Esophagus squamous epithelium (tissue), 5 donors: Measurements from ENCODE around the gene FAM227B. TPM values are rescaled to one million over a fixed set of nuclear protein-coding genes. Genes with fewer than 3 reads are reported as not detected.
"Not testable (repeated sequence)": the region's sequence is repeated elsewhere in the genome, so short reads cannot be mapped to it uniquely, and the experiment has no call there.

Source experiments
- DNase-seq: peaks from one replicate; lab custom pipeline; 2025; lab: John Stamatoyannopoulos, UW
- H3K27ac ChIP-seq, 4 donors: fragments of 200-600 bp; sonication (generic); one replicate each; pipeline ENCODE4 v1.5.1; 2016 to 2019; ENCODE audit warnings: mild to moderate bottlenecking in 1 of 4
- H3K27me3 ChIP-seq, 4 donors: fragments of 200-600 bp; sonication (generic); 1 replicate in 3 of 4; 2 replicates in 1 of 4; pipeline versions ENCODE4 v1.5.1 to v1.6.0; 2017 to 2021; ENCODE audit warnings: antibody characterized with exemption in 1 of 4
- H3K36me3 ChIP-seq, 3 donors: fragments of 200-600 bp; sonication (generic); one replicate each; pipeline ENCODE4 v1.5.1; 2016 to 2019
- H3K4me1 ChIP-seq, 3 donors: fragments of 200-600 bp; sonication (generic); one replicate each; pipeline ENCODE4 v1.5.1; 2017 to 2019
- H3K4me3 ChIP-seq, 4 donors: fragments of 200-600 bp; sonication (generic); 1 replicate in 3 of 4; 2 replicates in 1 of 4; pipeline ENCODE4 v1.5.1; 2016 to 2019; ENCODE audit warnings: mild to moderate bottlenecking in 2 of 4, moderate library complexity in 1 of 4
- H3K9me3 ChIP-seq, 3 donors: fragments of 200-600 bp; sonication (generic); one replicate each; pipeline ENCODE4 v1.5.1; 2016 to 2019
- POLR2A ChIP-seq, 4 donors: fragments of 450-650 bp; IDR thresholded peaks; one replicate each; pipeline ENCODE4 v1.6.1; 2017; ENCODE audit warnings: antibody characterized with exemption in 4 of 4, mild to moderate bottlenecking in 4 of 4, moderate library complexity in 3 of 4
- WGBS, 2 donors: methylation state at CpG; one replicate each; pipeline ENCODE4 v1.1.5; 2018; 5-methylcytosine and 5-hydroxymethylcytosine counted together
- intact Hi-C: fragments of 100-400 bp; cut with DNase I; formaldehyde crosslinking; loops from one replicate; pipeline ENCODE4 v1.15.0; 2022
- total RNA-seq, 4 donors: library from RNA; depleted of rRNA; stranded (reverse); fragments of >200 nt; gene quantifications; one replicate each; pipeline ENCODE4 v1.1.0, GENCODE V29; 2016
- TF ChIP-seq, protein P1 (sequence below), 6 experiments: fragments of 450-650 bp in 4 of 6; fragments of 200-600 bp in 2 of 6; sonication (generic) in 2 of 6; IDR thresholded peaks; one replicate each; pipeline ENCODE4 v1.5.1; 2016 to 2019; ENCODE audit warnings: antibody characterized with exemption in 6 of 6, mild to moderate bottlenecking in 4 of 6, moderate library complexity in 4 of 6
- donor health status: DM: yes; HTN: yes; CAD: no.

The FAM227B gene
- total RNA-seq, 4 donors from 2014 or later, result 0.80 to 4.4 (median 1.6) TPM

- 39 to 46% methylated on average over 1 of the region's 1 CpG for WGBS, 2 donors
- intact Hi-C loops, result no loop called here
- TF ChIP-seq, protein P1, sequence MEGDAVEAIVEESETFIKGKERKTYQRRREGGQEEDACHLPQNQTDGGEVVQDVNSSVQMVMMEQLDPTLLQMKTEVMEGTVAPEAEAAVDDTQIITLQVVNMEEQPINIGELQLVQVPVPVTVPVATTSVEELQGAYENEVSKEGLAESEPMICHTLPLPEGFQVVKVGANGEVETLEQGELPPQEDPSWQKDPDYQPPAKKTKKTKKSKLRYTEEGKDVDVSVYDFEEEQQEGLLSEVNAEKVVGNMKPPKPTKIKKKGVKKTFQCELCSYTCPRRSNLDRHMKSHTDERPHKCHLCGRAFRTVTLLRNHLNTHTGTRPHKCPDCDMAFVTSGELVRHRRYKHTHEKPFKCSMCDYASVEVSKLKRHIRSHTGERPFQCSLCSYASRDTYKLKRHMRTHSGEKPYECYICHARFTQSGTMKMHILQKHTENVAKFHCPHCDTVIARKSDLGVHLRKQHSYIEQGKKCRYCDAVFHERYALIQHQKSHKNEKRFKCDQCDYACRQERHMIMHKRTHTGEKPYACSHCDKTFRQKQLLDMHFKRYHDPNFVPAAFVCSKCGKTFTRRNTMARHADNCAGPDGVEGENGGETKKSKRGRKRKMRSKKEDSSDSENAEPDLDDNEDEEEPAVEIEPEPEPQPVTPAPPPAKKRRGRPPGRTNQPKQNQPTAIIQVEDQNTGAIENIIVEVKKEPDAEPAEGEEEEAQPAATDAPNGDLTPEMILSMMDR (IDR thresholded peaks at IDR 0.05), result no peak
- no peak for TF ChIP-seq POLR2A (IDR thresholded peaks at IDR 0.05)
- Histone ChIP-seq H3K4me1 (no peaks in the 10 kb centered on the region), H3K36me3 (no peaks in the 10 kb centered on the region), H3K27ac (no peak overlapping the region), H3K9me3 (no peaks in the 10 kb centered on the region), H3K4me3 (no peak overlapping the region), H3K27me3 (no peaks in the 10 kb centered on the region)
- no peak for DNase-seq
These were observed 205.0 kb downstream of the FAM227B start for GRCh38 chr15:49415638-49416037.

GRCh38 chr15:49415149-49415548 is 205.5 kb downstream of the FAM227B start:
- Histone ChIP-seq H3K27ac (no peak overlapping the region), H3K4me1 (no peaks in the 10 kb centered on the region), H3K4me3 (no peak overlapping the region), H3K27me3 (no peaks in the 10 kb centered on the region), H3K36me3 (no peaks in the 10 kb centered on the region), H3K9me3 (no peaks in the 10 kb centered on the region)
- DNase-seq, result no peak
- intact Hi-C loops, result no loop called here
- TF ChIP-seq, protein P1 (IDR thresholded peaks at IDR 0.05), result no peak
- TF ChIP-seq POLR2A (IDR thresholded peaks at IDR 0.05), result no peak

DNA sequence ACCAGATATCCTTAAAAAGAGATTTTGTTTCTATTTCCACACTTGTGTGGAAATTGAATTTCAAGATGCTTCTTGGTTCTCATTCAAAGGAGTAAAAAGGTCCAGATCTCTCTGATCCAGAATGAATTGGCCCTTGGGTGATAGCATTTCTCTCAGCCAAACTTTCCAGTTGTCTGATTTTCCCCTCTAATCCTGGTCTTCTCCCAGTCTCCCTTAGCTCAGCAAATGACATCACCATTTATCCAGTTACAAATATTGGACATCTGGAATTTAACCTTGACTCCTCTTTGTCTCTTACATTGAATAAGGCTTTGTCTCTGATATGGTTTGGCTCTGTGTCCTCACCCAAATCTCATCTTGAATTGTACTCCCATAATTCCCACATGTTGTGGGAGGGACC is 207.8 kb downstream of the FAM227B start:
- no peak for TF ChIP-seq POLR2A (IDR thresholded peaks at IDR 0.05)
- TF ChIP-seq, protein P1 (IDR thresholded peaks at IDR 0.05), result no peak
- Histone ChIP-seq H3K36me3 (no peaks in the 10 kb centered on the region), H3K4me3 (no peak overlapping the region), H3K4me1 (no peaks in the 10 kb centered on the region), H3K27me3 (no peaks in the 10 kb centered on the region), H3K9me3 (no peaks in the 10 kb centered on the region), H3K27ac (no peak overlapping the region)
- no peak for DNase-seq
- intact Hi-C loops, result no loop called here

DNA sequence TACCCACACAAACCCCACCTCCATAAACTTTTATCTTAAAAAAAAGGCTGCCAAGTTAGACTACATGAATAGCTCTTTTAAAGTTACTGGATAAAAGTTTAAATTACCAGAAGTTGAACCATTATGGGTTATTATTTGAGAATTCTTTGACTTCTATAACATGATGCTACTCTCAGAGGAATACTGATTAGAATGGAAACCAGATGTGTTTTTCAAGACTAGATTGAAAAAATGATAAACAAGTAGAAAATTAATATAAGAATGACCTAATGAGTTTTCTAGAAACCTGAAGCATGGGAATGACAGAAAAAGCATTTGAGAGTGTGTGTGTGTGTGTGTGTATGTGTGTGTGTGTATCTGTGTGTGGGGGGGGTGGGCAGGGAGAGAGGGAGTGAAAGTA is 210.0 kb downstream of the FAM227B start:
- Histone ChIP-seq H3K36me3 (no peaks in the 10 kb centered on the region), H3K9me3 (no peaks in the 10 kb centered on the region), H3K27ac (no peak overlapping the region), H3K4me3 (no peak overlapping the region), H3K27me3 (no peaks in the 10 kb centered on the region), H3K4me1 (no peaks in the 10 kb centered on the region)
- no peak for DNase-seq
- TF ChIP-seq, protein P1 (IDR thresholded peaks at IDR 0.05), result no peak
- TF ChIP-seq POLR2A (IDR thresholded peaks at IDR 0.05), result no peak
- intact Hi-C loops, result no loop called here

- no peaks in the 10 kb centered on the region for H3K36me3 ChIP-seq
- no peaks in the 10 kb centered on the region for H3K4me1 ChIP-seq
- no peak for DNase-seq
- no peaks in the 10 kb centered on the region for H3K9me3 ChIP-seq
- H3K27me3 ChIP-seq, result no peaks in the 10 kb centered on the region
- H3K4me3 ChIP-seq, result no peak overlapping the region
- intact Hi-C loops, result no loop called here
- no peak overlapping the region for H3K27ac ChIP-seq
- WGBS, 2 donors, result 86 to 96% methylated on average over 6 to 7 of the region's 17 CpGs
- TF ChIP-seq POLR2A (IDR thresholded peaks at IDR 0.05), result no peak
- TF ChIP-seq, protein P1 (IDR thresholded peaks at IDR 0.05), result no peak
These were observed 214.1 kb downstream of the FAM227B start for GRCh38 chr15:49406352-49407118.

- WGBS, 2 donors, result 66 to 83% methylated on average over 5 of the region's 5 CpGs
- H3K27ac ChIP-seq, H3K4me3 ChIP-seq, H3K4me1 ChIP-seq, intact Hi-C loops, H3K27me3 ChIP-seq, H3K9me3 ChIP-seq, DNase-seq, H3K36me3 ChIP-seq: not testable (repeated sequence)
These were observed 217.9 kb downstream of the FAM227B start for GRCh38 chr15:49402515-49403296.
